ENCODE results near the gene ARL6IP1. TPM values are rescaled to one million over a fixed set of nuclear protein-coding genes. Genes with fewer than 3 reads are reported as not detected.

ARL6IP1 gene
- total and polyA plus RNA-seq, 8 donors: 28.9 to 82.3 (median 42.3) TPM

- no peak for TF ChIP-seq CTCF (IDR thresholded peaks at IDR 0.05)
- Histone ChIP-seq H3K27ac (no peak overlapping the region), H3K9me3 (no peaks in the 10 kb centered on the region), H3K36me3 (no peaks in the 10 kb centered on the region), H3K4me3 (no peak overlapping the region), H3K4me1 (peaks cover 4 to 23% (median 7%) of the 10 kb centered on the region in 3 donors), H3K27me3 (no peaks in the 10 kb centered on the region)
- no peak for ATAC-seq
- no peak for FAIRE-seq
- DNase-seq: no peak
- intact Hi-C loops (cut with DNase I): no loop called here
- 85 to 92% methylated on average over 16 of the region's 16 CpGs for WGBS, 2 donors
Measured at GRCh38 chr16:18802767-18803343, 1.5 kb upstream of the ARL6IP1 start.

GRCh38 chr16:18800775-18801144 is 589 bp downstream of the ARL6IP1 start:
- H3K27me3 ChIP-seq: no peaks in the 10 kb centered on the region
- peaks cover 7 to 40% (median 13%) of the 10 kb centered on the region in 3 donors for H3K4me1 ChIP-seq
- intact Hi-C loops (cut with DNase I): no loop called here
- peak in 2 of 4 donors; percentile 0 for ATAC-seq
- no peaks in the 10 kb centered on the region for H3K9me3 ChIP-seq
- H3K36me3 ChIP-seq: no peaks in the 10 kb centered on the region
- H3K4me3 ChIP-seq: peak overlapping the region; percentile 65 to 92 (median 73)
- peak overlapping the region; percentile 63 to 82 (median 81) for H3K27ac ChIP-seq
- no peak for DNase-seq
- 0% methylated on average over 15 of the region's 15 CpGs for WGBS, 2 donors
- no peak for FAIRE-seq
- no peak for TF ChIP-seq CTCF (IDR thresholded peaks at IDR 0.05)

- TF ChIP-seq CTCF (IDR thresholded peaks at IDR 0.05): no peak
- DNase-seq (no peak), ATAC-seq (no peak), FAIRE-seq (no peak)
- intact Hi-C loops (cut with DNase I): no loop called here
- 1 to 2% methylated on average over 8 of the region's 8 CpGs for WGBS, 2 donors
- no peaks in the 10 kb centered on the region for H3K36me3 ChIP-seq
- peak overlapping the region; percentile 65 to 92 (median 73) for H3K4me3 ChIP-seq
- peaks cover 7 to 40% (median 13%) of the 10 kb centered on the region in 3 donors for H3K4me1 ChIP-seq
- H3K27me3 ChIP-seq: no peaks in the 10 kb centered on the region
- no peaks in the 10 kb centered on the region for H3K9me3 ChIP-seq
- peak overlapping the region in 2 of 4 donors; percentile 82 for H3K27ac ChIP-seq
Measured at GRCh38 chr16:18800293-18800692, 1.1 kb downstream of the ARL6IP1 start.

GRCh38 chr16:18799500-18799899 is 1.8 kb downstream of the ARL6IP1 start:
- no peak for TF ChIP-seq CTCF (IDR thresholded peaks at IDR 0.05)
- 51 to 60% methylated on average over 3 of the region's 3 CpGs for WGBS, 2 donors
- peaks cover 7 to 40% (median 13%) of the 10 kb centered on the region in 3 donors for H3K4me1 ChIP-seq
- FAIRE-seq: no peak
- no peak for ATAC-seq
- no peak overlapping the region for H3K27ac ChIP-seq
- no peak for DNase-seq
- H3K9me3 ChIP-seq: no peaks in the 10 kb centered on the region
- intact Hi-C loops (cut with DNase I): no loop called here
- H3K36me3 ChIP-seq: peaks cover 0 to under 1% (median 0%) of the 10 kb centered on the region in 3 donors
- H3K4me3 ChIP-seq: peak overlapping the region in 2 of 4 donors; percentile 73
- no peaks in the 10 kb centered on the region for H3K27me3 ChIP-seq

- peaks cover 1 to 12% (median 8%) of the 10 kb centered on the region in 3 donors for H3K36me3 ChIP-seq
- peak overlapping the region in 1 of 4 donors; percentile 41 for H3K27ac ChIP-seq
- FAIRE-seq (no peak), DNase-seq (no peak), ATAC-seq (no peak)
- intact Hi-C loops (cut with DNase I): no loop called here
- no peak overlapping the region for H3K4me3 ChIP-seq
- 41 to 45% methylated on average over 4 of the region's 4 CpGs for WGBS, 2 donors
- peaks cover 7 to 40% (median 13%) of the 10 kb centered on the region in 3 donors for H3K4me1 ChIP-seq
- H3K9me3 ChIP-seq: no peaks in the 10 kb centered on the region
- no peaks in the 10 kb centered on the region for H3K27me3 ChIP-seq
- no peak for TF ChIP-seq CTCF (IDR thresholded peaks at IDR 0.05)
Measured at GRCh38 chr16:18797746-18798145, 3.6 kb downstream of the ARL6IP1 start.

All from pancreas (tissue), 10 donors.